ENCODE results near the gene NOL9. TPM values are rescaled to one million over a fixed set of nuclear protein-coding genes. Genes with fewer than 3 reads are reported as not detected.

NOL9 gene
- total RNA-seq, 3 donors from 2014 or later (not counting 1 experiment from before 2014, with no cell fraction given), result 40.7 to 53.3 (median 52.0) TPM

GRCh38 chr1:6509220-6509918 lies 44.9 kb downstream of the NOL9 start:
- Mint-ChIP-seq H3K27me3 (ENCODE audit: low read depth in 2 of 2) (no peaks in the 10 kb centered on the region), H3K36me3 (no peaks in the 10 kb centered on the region), H3K27ac (no peak overlapping the region), H3K9me3 (no peaks in the 10 kb centered on the region), H3K4me1 (no peaks in the 10 kb centered on the region), H3K4me3 (no peak overlapping the region)
- no peak overlapping the region for H3K27ac ChIP-seq (ENCODE audit: low read length)
- ATAC-seq (no peak), DNase-seq (no peak)
- no peaks in the 10 kb centered on the region for H3K4me1 ChIP-seq (ENCODE audit: control insufficient read depth, insufficient read depth, low read length)
- no peaks in the 10 kb centered on the region for H3K36me3 ChIP-seq (ENCODE audit: control insufficient read depth, insufficient read depth, low read length)
- H3K27me3 ChIP-seq (ENCODE audit: control insufficient read depth, insufficient read depth, low read length), result no peaks in the 10 kb centered on the region
- no peak overlapping the region for H3K4me3 ChIP-seq (ENCODE audit: low read length)
- 40% methylated on average over 20 of the region's 20 CpGs for WGBS (ENCODE audit: insufficient coverage)
- H3K9me3 ChIP-seq (ENCODE audit: control insufficient read depth, insufficient read depth, low read length), result no peaks in the 10 kb centered on the region
- intact Hi-C loops (cut with micrococcal nuclease), result no loop called here
- no peak for TF ChIP-seq CTCF (IDR thresholded peaks at IDR 0.05)

- no peak overlapping the region for H3K27ac Mint-ChIP-seq
- Histone ChIP-seq H3K4me3 (ENCODE audit: low read length) (no peak overlapping the region), H3K4me1 (ENCODE audit: control insufficient read depth, insufficient read depth, low read length) (no peaks in the 10 kb centered on the region), H3K27ac (ENCODE audit: low read length) (no peak overlapping the region), H3K27me3 (ENCODE audit: control insufficient read depth, insufficient read depth, low read length) (no peaks in the 10 kb centered on the region), H3K36me3 (ENCODE audit: control insufficient read depth, insufficient read depth, low read length) (no peaks in the 10 kb centered on the region), H3K9me3 (ENCODE audit: control insufficient read depth, insufficient read depth, low read length) (no peaks in the 10 kb centered on the region)
- intact Hi-C loops (cut with micrococcal nuclease), result no loop called here
- TF ChIP-seq CTCF (IDR thresholded peaks at IDR 0.05), result no peak
- H3K4me3 Mint-ChIP-seq, result no peak overlapping the region
- 92% methylated on average over 11 of the region's 11 CpGs for WGBS (ENCODE audit: insufficient coverage)
- ATAC-seq (no peak), DNase-seq (no peak)
- no peaks in the 10 kb centered on the region for H3K9me3 Mint-ChIP-seq
- no peaks in the 10 kb centered on the region for H3K36me3 Mint-ChIP-seq
- H3K27me3 Mint-ChIP-seq (ENCODE audit: low read depth in 2 of 2), result no peaks in the 10 kb centered on the region
- H3K4me1 Mint-ChIP-seq, result no peaks in the 10 kb centered on the region
Observed at GRCh38 chr1:6508816-6509189, 45.5 kb downstream of the NOL9 start.

GRCh38 chr1:6508154-6508815 lies 46.0 kb downstream of the NOL9 start:
- intact Hi-C loops (cut with micrococcal nuclease), result no loop called here

More at GRCh38 chr1:6508154-6508815, 46.0 kb downstream of the NOL9 start:
- Histone ChIP-seq H3K36me3 (ENCODE audit: control insufficient read depth, insufficient read depth, low read length) (no peaks in the 10 kb centered on the region), H3K27me3 (ENCODE audit: control insufficient read depth, insufficient read depth, low read length) (no peaks in the 10 kb centered on the region), H3K9me3 (ENCODE audit: control insufficient read depth, insufficient read depth, low read length) (no peaks in the 10 kb centered on the region), H3K27ac (ENCODE audit: low read length) (no peak overlapping the region), H3K4me1 (ENCODE audit: control insufficient read depth, insufficient read depth, low read length) (no peaks in the 10 kb centered on the region), H3K4me3 (ENCODE audit: low read length) (no peak overlapping the region)
- no peak for TF ChIP-seq CTCF (IDR thresholded peaks at IDR 0.05)
- Mint-ChIP-seq H3K27ac (no peak overlapping the region), H3K4me1 (no peaks in the 10 kb centered on the region), H3K27me3 (ENCODE audit: low read depth in 2 of 2) (no peaks in the 10 kb centered on the region), H3K36me3 (no peaks in the 10 kb centered on the region), H3K4me3 (no peak overlapping the region), H3K9me3 (no peaks in the 10 kb centered on the region)
- DNase-seq (no peak), ATAC-seq (no peak)
- WGBS (ENCODE audit: insufficient coverage), result 86% methylated on average over 18 of the region's 18 CpGs

Measured in natural killer cell (primary cell).